NCI-H748 (cell line): Measurements from ENCODE around the gene FADS2.

Source experiments
- DNase-seq: peaks from one replicate; lab custom pipeline; 2025; ENCODE audit not compliant: unreplicated experiment; lab: John Stamatoyannopoulos, UW

FADS2 gene

DNA sequence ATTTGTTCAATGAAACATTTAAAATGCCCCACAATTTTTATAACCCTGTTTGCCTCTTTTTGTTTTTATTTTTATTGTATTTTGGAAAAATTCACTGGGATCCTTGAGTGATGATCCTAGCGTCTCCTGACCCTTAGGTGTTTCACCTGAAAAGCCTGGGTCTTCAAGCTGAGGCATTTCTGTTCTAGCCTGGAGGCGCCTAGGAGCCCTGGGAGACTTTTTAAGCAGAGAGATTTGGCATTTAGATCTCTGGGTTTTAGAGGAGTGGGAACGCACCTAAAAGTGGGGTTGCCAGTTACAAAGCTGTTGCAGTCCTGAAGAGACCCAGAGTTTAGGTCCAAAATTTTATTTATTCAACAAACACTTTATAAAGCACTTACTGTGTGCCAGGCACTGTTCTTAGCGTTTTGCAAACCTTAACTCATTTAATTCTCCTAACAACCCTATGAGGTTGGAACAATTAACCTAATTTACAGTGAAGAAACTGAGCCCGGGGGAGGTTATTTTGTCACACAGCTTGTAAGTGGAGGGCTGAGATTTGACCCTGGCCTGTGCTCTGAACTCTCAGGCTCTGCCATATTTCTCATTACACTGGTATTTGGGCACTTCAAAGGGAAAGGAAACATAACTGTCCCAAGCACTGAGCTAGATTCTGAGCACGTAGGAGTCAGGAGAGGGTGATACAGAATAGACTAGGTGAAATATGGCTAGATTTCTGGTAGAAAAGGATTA is 10.5 kb upstream of the FADS2 start:
- peak; percentile 33 for DNase-seq

DNA sequence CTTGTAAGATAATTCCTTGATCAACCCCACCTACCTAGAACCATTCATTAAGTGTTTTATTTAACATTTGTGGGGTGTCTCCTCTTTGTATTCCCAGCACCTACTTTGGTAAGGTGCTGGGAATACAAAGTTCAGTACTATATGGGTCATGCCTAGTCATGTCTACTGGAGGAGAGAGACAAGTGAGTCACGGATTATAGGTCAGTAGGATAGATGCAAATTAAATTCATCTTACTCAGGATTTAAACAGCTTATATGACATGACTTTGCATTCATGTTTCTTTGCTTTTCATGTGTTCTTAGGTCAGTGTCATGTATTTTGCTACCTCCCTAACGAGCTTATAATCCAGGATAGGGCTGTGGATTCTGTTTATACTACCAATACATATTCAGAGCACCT is 7.9 kb upstream of the FADS2 start:
- no peak for DNase-seq

DNA sequence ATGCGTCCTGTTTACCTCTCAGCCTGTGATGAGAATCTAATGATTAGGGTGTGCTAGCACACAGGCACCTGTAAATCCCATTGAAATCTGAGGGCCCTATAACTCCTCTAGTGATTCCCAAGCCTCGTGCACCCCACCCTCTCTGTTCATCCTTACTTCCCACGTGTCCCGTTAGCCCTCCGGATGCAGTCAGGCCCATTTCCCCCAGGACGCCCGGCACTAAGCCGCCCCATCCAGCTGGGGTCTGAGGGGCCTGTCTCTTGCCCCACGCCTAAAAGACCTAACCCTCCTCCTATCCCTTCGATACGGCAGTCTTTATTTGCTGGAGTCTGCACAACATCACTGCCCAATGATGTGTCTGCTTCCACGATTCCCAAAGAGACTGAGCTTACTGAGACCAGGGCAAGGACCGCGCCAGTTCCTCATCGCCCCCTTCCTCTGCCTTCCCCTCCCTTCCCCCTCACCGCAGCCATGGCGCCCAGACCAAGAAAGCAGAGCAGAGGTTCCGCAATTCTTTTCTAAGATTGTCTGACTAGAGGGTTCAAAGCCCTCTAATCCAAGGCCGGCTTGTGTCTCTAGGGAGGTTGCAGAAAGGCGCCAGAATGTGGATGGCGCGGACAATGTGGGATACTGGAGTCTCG is 1.1 kb upstream of the FADS2 start:
- DNase-seq = peak; percentile 75

DNA sequence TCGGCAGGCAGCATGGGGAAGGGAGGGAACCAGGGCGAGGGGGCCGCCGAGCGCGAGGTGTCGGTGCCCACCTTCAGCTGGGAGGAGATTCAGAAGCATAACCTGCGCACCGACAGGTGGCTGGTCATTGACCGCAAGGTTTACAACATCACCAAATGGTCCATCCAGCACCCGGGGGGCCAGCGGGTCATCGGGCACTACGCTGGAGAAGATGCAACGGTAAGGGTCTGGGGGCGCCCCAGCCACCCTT is 204 bp downstream of the FADS2 start:
- DNase-seq = no peak

DNA sequence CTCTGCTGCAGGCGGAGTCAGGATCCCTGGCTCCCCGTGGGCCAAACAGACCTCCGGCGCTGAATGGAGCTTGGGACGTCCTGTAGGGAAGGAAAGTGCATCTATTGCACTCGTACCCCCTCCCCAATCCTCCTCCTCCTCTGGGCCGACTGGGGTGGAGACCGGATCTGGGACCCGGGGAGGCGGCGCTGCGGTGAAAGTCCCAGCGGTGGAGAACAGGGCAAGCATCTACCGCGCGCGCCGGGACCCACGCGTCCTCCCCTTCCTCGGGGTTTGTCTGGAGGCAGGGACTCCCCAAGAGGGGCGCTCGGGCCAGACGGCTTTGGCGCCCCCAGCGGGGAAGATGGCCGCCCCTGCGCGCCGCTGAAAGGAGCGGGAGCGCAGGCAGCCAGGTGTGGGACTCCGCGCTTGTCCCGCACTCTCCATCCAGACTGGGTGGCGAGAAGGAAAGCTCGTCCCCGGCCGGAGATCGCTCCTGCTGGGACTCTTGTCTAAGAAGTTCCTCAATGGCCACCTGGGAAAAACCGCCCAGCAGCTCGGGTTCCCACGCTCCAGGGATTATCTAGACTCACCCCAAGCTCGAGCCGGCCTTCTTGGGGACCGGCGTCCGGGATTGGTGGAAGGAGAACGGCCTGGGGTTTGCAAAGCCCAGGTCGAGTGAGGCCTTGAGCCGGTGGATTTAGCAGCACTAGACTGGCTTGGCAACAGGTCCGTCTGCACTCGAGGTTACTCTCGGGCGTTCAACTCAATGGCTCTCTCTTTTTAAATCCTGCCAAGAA is 718 bp downstream of the FADS2 start:
- peak; percentile 67 for DNase-seq

DNA sequence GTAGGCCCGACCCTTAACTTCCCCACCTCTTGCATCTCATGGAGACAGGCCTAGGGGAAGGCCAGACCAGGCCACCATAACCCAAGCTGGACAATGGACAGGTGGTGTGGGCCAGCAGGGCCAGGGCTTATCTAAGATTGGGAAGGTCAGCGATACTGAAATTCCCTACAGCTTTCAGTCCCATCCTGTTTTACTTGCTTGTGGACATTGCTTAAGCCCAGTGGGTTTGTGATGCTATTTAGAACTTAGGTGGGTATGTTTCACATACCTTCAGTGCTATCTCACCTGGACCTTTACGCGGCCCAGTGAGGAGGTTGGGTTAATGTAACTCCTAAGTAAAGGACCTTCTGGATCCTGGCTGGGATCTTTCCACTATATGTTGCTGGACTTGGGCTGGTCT is 1.7 kb downstream of the FADS2 start:
- no peak for DNase-seq

DNA sequence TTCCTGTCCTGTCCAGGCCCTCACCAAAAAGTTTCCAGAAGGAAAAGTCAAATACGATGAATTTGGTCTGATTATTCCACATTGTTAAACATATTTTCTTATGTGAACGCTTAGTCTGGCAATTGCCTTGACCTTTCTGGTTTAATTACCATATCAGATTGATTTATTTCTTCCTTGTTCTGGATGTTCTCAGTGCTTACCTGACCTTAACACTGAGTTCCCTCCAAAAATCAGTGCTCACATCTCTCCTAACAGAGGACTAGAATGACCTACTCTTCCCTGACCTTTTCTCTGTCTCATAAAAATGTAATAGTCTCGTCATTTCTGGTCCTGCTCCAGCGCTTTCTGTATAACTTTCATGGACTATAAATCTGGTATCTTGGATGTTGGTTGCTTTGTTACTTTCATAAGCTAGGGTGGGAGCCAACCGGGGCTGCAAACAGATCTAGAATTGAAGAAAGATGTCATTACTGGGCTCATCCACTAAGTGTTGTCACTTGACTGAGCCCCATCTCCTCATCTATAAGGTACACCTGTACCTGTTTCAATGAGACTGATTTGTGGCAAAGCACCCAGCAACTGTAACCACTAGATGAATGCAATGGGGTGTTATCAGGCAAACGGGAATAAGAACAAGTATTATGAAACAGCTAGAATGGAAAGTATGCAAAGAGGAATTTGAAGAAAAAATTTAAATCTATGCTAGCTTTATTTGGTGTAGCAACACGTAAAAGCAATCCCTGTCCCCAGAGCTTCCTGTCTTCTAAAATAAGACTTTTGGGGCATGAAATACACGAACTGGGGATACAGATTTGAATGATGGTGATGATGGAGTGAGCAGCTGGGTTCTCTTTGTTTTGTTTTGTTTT is 2.4 kb downstream of the FADS2 start:
- no peak for DNase-seq

DNA sequence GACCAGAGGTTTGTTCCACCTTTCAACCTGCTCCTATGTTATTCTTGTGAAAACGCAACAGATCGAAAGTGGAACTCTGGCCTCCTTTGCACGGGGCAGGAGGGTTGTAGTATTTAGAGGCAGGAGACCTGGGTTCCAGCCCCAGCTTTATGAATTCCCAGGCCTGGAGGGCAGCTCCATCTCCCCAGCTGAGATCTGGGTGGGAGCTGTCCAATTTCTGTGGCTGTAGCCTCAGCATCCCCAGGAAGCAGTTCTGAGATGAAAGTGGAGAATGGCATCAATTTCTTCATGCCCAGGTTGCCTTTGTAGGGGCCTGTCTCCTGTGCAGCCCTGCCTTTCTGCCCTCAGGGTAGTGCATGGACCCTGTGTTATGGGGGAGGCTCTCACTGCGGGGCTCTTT is 4.1 kb downstream of the FADS2 start:
- no peak for DNase-seq

DNA sequence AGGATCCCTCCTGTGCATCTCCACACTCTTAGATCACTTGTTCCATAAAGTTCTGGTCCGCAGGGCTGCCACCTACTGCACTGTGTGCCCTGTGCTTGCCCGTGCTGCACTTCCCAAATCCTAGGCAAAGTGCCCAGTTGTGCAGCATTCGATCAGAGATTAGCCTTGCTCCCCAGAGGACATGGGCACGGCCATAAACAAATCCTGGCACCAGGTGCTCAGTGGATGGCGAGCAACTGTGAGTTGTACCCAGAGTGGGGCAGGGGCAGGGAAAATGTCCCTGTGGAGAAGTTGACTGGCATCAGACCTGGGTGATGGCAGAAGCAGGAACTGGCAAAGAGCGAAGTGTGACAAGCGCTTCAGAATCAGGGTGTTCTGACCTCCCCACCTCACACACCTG is 4.7 kb downstream of the FADS2 start:
- DNase-seq = no peak

DNA sequence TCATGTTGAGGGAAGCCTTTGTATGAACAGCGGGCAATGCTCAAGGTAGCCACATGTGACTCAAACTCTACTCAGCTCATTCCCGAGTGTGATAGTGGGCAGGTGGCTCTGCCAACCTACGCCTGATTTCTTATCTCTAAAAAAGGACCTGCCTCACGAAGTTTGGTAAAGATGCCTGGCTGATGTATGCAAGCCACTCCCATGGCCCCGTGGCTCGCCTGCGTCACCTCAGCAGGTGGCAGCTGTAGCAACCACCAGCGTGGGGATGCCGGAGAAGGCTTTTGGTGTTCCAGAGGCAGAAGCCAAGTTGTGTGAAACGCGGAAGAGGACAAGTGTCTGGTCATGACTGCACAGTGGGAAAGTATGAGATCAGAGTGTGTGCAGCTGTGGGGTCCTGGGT is 5.4 kb downstream of the FADS2 start:
- no peak for DNase-seq

DNA sequence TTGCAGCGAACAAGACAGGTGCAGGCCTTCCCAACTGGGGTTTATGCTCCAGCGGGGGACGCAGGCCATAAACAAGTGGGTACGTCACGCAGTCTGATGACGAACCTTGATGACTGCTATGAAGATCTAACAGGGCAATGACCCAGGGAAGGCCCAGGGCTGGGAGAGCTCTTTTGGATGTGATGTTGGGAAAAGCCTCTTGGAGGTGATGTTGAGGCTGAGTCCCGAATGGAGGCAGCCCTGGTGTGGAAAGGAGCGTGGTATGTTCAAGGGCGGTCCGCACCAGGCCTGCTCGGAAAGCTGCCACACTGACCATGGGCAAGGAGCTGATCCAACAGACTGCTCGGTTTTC is 5.8 kb downstream of the FADS2 start:
- DNase-seq = no peak

DNA sequence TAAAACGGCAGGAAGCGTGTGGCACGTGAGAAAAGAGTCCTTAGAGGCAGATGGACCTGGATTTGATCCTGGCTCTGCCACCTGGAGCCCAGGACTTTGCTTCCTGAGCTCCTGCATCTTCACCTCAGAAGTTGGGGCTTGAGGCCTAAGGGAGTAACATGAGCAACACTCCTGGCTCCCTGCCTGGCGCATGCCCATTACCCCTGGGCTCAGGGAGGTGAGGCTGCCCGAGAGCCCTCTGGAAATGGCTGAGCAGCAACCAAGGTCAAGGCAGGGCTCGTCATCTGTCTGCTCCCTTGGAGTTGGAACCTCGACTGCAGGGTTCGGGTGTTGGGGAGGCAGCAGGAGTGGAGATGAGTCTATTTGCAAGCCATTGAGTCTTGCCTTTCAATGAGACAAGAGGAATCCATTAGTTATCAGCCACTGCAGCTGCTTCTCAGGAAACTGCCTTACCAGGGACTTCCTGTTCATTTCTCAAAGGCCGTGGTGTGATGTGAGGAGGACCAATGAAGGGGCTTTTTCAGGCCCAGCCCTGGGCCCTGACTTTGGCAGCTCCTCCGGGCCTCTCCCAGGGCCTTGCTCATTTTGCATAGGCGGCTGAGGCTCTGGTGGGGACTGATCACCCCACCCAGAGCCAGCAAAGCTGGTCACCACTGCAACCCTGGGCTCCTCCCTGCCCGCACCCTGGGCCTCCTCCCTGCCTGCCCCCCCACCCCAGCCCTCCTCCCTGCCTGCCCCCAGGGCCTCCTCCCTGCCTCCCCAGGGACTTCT is 6.4 kb downstream of the FADS2 start:
- no peak for DNase-seq

DNA sequence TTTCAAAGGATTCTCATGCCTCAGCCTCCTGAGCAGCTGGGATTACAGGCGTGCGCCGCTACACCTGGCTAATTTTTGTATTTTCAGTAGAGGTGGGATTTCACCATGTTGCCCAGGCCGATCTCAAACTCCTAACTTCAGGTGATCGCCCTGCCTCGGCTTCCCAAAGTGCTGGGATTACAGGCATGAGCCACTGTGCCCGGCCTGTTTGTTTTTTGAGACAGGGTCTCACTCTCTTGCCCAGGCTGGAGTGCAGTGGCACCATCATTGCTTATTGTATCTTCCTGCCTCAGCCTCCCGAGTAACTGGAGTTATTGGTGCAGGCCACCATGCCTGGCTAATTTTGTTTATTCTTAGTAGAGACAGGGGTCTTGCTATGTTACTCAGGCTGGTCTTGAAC is 8.1 kb downstream of the FADS2 start:
- no peak for DNase-seq

DNA sequence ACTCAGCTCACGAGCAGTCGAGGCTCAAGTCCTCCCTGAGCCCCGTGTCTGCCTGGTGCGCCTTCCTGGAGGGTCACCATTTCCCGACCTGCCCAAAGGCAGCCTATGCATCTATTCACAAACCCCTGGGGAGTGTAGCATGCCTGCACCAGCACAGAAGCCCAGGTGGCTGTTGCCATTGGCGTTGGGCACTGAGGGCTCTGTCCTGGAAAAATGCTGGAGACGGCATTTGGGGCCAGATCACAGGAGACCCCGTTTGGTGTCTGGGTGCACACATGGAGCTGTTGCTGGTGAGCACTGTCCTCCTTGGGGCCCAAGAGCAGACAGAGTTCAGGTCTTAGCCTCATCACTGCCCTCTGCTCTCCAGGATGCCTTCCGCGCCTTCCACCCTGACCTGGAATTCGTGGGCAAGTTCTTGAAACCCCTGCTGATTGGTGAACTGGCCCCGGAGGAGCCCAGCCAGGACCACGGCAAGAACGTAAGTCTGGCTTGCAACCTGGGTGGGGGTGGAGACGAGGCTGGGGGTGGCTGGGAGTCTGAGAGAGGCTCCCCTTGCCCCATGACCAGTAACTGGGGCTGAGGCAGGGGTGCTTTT is 9.4 kb downstream of the FADS2 start:
- DNase-seq = no peak

DNA sequence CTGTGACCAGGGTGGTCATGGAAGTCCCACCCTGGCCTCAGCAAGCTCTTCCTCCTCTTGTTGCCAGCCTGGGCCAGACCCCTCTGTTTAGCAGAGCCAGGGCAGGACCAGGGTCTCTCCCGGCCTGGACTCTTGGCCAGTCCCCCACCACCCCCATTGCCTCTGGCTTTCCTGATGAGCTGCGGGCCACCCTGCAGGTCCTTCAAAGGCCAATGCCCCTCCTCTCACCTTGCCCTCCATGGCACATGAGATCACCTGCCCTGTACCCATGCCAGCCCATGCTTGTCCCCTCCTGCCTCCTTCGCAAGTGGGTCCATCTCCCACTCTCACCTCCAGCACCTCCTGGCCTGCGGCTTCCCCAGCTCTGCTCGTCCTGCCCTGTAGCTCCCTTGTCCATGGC is 10.4 kb downstream of the FADS2 start:
- DNase-seq = no peak

DNA sequence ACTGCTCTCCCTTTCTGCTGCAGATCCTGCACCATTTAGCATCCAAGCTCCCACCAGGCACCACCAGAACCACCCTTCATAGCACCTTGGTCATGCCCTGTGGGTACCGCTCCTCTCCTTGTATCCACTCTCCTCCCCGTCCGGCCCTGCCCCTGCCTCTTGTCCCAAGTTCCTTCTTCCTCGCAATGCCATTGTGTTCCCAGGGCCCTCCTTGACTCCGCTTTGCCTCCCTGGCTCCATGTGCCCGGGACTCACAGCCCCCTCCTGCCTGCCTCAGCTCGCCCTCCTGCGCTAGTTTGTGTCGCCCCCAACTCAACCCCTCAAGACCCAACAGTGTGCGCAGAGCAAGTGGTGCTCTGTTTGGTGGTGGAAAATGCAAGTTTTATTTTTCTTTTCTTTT is 10.8 kb downstream of the FADS2 start:
- no peak for DNase-seq

DNA sequence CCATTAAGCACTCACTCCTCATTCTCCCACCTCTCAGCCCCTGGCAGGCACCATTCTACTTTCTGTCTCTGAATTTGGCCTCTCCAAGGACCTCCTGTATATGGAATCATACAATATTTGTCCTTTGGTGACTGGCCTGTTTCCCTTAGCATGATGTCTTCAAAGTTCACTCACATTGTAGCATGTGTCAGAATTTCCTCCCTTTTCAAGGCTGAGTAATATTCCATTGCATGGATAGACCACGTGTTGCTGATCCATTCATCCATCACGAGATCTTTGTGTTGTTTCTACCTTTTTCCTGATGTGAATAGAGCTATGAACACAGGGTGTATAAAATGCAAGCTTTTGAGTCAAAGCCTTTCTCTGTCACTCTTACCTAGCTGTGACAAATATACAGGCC is 11.6 kb downstream of the FADS2 start:
- DNase-seq = no peak

DNA sequence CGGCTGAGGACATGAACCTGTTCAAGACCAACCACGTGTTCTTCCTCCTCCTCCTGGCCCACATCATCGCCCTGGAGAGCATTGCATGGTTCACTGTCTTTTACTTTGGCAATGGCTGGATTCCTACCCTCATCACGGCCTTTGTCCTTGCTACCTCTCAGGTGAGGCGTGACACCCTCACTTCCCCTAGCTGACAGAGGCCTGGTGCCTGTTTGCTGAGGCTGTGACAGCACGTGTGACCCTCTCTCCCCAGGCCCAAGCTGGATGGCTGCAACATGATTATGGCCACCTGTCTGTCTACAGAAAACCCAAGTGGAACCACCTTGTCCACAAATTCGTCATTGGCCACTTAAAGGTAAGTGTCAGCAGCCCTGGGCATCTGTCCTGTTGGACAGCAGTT is 12.3 kb downstream of the FADS2 start:
- no peak for DNase-seq

DNA sequence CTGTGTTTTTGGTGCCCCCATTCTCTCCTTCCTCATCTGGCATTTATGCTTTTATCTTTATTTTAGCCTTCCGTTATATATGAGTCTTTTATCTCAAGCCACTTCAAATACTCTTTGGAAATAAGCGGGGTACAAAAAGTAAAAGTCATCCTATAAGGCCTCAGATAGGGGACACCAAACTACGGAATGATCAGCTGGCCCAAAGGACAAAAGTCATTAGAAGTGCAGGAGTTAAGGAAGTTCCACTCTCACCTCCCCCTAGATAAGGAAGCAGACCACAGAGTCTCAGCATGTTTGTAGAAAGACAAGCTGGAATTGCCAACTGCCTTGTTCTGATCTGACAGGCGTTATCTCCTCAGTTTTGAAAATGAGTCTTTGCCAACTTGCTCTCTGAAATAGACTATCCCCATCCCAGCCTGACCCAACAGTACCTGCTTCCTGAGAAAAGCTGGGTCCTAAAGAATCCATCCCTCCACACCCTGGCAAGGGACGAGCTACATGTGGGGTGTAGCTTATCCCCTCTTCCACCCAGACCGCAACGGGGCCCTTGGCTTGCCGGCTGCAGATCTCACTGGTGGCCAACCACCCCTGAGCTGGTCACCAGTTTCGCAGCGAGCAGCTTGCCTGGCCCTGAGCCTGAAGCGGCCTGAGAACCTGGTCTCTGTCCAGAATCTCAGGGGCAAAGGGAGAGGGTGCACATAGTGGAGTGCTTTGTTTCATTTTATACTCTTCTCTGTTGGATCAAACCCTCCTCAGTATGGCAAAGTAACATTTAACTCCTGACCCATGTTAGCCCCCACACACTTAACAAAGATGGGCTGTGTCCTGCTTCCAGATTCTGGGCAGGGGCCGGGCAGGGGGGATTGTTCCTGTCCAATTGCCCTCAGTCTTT is 13.8 kb downstream of the FADS2 start:
- no peak for DNase-seq

DNA sequence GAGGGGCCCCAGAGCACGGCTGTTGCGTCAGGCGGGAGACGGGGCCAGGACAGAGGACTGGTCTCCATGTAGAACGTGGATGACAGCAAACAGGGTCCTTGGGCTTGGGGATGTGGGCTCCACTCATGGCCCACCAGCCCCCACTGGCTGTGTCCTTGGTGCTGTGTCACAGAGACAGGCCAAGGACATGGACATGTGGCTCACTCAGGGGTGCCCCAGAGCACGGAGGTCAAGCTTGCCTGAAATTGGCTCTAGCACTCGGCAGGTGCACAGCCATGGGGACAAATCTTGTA is 14.4 kb downstream of the FADS2 start:
- DNase-seq = no peak
